GM18519 (cell line): ENCODE results near the gene GRK5.
A peak's percentile ranks its signal among the peaks of the same experiment; 100 is the strongest.
"Not testable (repeated sequence)": the region's sequence is repeated elsewhere in the genome, so short reads cannot be mapped to it uniquely, and the experiment has no call there.

Experiments
- ATAC-seq: cut with Tn5 transposase; IDR thresholded peaks from one replicate; pipeline ENCODE4 v1.9.1; 2021; ENCODE audit warnings: mild to moderate bottlenecking, moderate library complexity; ENCODE audit not compliant: unreplicated experiment, low FRiP score

Gene GRK5

DNA sequence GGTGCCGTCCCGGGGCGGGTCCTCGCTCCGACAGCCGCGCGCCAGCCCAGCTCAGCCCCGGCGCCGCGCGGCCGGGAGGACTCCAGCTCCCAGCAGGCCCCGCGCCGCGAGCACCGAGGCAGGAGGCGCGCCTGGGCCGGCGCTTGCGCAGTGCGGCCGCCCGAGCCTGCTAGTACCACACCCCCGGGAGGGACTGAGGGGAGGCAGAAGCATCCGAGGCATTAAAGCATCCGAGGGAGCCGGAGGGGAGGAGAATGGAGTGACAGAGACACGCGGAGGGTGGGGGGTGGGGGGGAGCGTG lies at the start of gene GRK5:
Gene GRK5, plus strand, starts transcription at position 206 of the 301 bp plus-strand sequence. CDS start 347 bp downstream, outside the sequence.
- peak; percentile 75 for ATAC-seq

- no peak for ATAC-seq
Observed at GRCh38 chr10:119159332-119159731, 48.0 kb upstream of the GRK5 start.

DNA sequence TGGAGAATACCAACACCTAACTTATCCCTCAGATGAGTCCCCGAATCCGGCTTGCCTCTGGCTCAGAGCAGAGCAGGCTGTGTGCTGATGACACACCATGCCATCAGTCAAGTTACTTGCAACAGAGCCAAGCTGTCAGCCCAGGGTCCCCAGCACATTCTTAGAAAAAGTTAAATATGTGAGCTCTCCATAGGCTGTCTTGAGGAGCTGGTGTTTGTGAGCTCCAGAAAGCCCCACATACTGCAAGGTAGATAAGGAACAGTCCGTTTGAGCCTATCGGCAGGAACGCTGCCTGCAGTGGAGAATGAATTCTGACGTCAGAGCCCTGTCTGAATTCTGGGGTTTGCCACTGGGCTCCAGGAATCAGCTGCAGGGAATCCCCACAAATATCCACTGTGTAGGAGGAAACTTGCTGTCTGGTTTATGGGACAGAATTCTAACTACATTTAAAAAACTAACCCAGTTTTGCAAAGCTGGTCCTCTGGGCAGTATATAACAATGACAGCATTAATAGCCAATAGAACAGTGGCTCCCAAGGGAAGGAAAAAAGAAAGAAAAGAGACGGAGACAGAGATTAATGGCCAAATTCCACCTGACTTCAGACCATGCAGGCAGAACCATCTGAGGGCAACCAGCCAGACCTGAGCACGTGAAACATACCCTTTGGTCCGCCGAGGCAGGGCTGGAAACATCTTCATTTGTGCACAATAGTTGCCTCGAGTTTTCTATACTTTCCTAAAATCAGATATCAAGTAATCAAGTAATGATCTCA lies 45.5 kb upstream of the GRK5 start:
- ATAC-seq: no peak

GRCh38 chr10:119162452-119163092 lies 44.8 kb upstream of the GRK5 start:
- ATAC-seq: no peak

- peak; percentile 81 for ATAC-seq
Observed at GRCh38 chr10:119165171-119166117, 41.9 kb upstream of the GRK5 start, which contains the start of gene SFXN4. Gene SFXN4, minus strand, starts transcription at chr10:119165714. Its CDS starts 67 bp downstream, at chr10:119165647.

DNA sequence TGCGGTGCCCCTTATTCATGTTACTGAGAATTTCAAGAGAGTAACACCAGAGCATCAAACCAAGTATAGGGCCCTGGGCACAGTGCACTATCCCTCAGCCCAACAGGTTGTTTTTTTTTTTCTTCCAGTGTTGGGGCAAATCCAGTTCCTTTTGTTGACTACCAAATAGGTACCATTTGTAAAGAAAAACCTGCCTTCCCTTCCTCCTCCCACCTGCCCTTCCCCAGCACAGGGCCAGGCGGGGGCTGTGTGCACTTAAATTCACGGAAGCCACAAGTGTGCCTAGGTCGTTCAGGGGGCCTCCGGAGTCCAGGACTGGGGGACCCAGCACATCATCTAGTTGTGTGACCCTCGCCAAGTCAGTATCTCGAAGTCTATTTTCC lies 41.3 kb upstream of the GRK5 start:
- ATAC-seq: no peak

GRCh38 chr10:119166564-119166963 lies 40.8 kb upstream of the GRK5 start:
- ATAC-seq: no peak

GRCh38 chr10:119167041-119167440 lies 40.3 kb upstream of the GRK5 start:
- no peak for ATAC-seq

GRCh38 chr10:119174109-119174508 lies 33.3 kb upstream of the GRK5 start:
- no peak for ATAC-seq

- no peak for ATAC-seq
Observed at GRCh38 chr10:119176166-119176565, 31.2 kb upstream of the GRK5 start.

- no peak for ATAC-seq
Observed at GRCh38 chr10:119177708-119178371, 29.5 kb upstream of the GRK5 start.

GRCh38 chr10:119178372-119179119 lies 28.8 kb upstream of the GRK5 start, which contains the start of gene PRDX3:
Gene PRDX3, minus strand, starts transcription at chr10:119178812. Its CDS starts 22 bp downstream, at chr10:119178790.
- peak; percentile 61 for ATAC-seq

GRCh38 chr10:119180850-119181400 lies 26.4 kb upstream of the GRK5 start:
- ATAC-seq: not testable (repeated sequence)

- no peak for ATAC-seq
Observed at GRCh38 chr10:119183664-119184412, 23.5 kb upstream of the GRK5 start.

- ATAC-seq: no peak
Observed at GRCh38 chr10:119189811-119190282, 17.5 kb upstream of the GRK5 start.

DNA sequence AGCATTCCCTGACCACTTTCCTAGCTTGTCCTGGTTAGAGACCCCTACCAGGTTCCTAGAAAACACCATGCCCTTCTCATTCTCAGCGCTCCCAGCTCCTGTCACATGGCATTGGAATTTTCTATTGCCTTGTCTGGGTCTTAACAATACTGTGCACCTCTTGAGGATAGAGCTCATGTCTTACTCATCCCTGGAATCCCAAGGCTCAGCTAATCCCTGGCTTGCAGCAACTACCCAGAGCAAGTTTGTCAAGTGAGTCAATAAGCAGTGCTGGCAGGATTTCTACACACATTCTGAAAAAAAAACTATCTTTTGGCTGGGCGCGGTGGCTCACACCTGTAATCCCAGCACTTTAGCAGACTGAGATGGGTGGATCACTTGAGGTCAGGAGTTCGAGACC lies 17.0 kb upstream of the GRK5 start:
- ATAC-seq: no peak

- ATAC-seq: no peak
Observed at GRCh38 chr10:119190954-119191785, 16.2 kb upstream of the GRK5 start.

- no peak for ATAC-seq
Observed at GRCh38 chr10:119191881-119192280, 15.5 kb upstream of the GRK5 start.
